Ishikawa (cell line): ENCODE measurements around the gene SELENOV.

ENCODE experiments used
- CEBPB ChIP-seq: IDR thresholded peaks from 2 replicates; pipeline ENCODE4 v1.6.1; 2012
- CREB1 ChIP-seq: IDR thresholded peaks from 2 replicates; pipeline ENCODE4 v1.6.1; 2012; ENCODE audit warnings: low read depth
- EGR1 ChIP-seq: IDR thresholded peaks from 2 replicates; pipeline ENCODE4 v1.6.1; 2012
- EP300 ChIP-seq: IDR thresholded peaks from 2 replicates; pipeline ENCODE4 v1.6.1; 2012; ENCODE audit warnings: borderline replicate concordance
- FOXM1 ChIP-seq: IDR thresholded peaks from 2 replicates; pipeline ENCODE4 v1.6.1; 2012; ENCODE audit warnings: low read depth, borderline replicate concordance
- MAX ChIP-seq: IDR thresholded peaks from 2 replicates; pipeline ENCODE4 v1.6.1; 2012
- NFIC ChIP-seq: IDR thresholded peaks from 2 replicates; pipeline ENCODE4 v1.6.1; 2012
- RAD21 ChIP-seq: IDR thresholded peaks from 2 replicates; pipeline ENCODE4 v1.6.1; 2012; ENCODE audit warnings: low read depth
- REST ChIP-seq: IDR thresholded peaks from 2 replicates; pipeline ENCODE4 v1.6.1; 2012; ENCODE audit warnings: low read depth, mild to moderate bottlenecking
- TAF1 ChIP-seq: IDR thresholded peaks from 2 replicates; pipeline ENCODE4 v1.6.1; 2012; ENCODE audit warnings: low read depth, mild to moderate bottlenecking
- TCF12 ChIP-seq: IDR thresholded peaks from 2 replicates; pipeline ENCODE4 v1.6.1; 2012; ENCODE audit warnings: low read depth
- TEAD4 ChIP-seq: IDR thresholded peaks from 2 replicates; pipeline ENCODE4 v1.6.1; 2012
- YY1 ChIP-seq: IDR thresholded peaks from 2 replicates; pipeline ENCODE4 v1.6.1; 2012; ENCODE audit warnings: low read depth
- ZBTB7A ChIP-seq: IDR thresholded peaks from 2 replicates; pipeline ENCODE4 v1.6.1; 2012; ENCODE audit warnings: low read depth
- TF ChIP-seq, protein P1 (sequence below): IDR thresholded peaks from 2 replicates; pipeline ENCODE4 v1.6.1; 2012

Gene SELENOV

DNA sequence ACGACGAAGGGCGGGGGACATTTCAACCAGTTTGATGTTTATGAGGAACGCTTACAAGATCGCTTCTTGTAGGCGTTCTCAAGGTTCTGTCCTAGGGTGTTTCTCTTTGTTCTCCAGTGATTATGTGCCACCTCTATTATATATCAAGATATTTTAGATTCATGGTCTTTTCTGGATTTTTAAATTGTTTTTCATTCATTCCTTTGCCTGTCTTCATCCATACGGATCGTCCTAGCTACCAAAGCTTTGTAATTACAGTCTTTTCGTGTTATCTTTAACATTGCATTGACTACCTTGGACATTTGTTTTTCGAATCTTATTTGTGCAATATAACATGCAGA lies 25.4 kb downstream of the SELENOV start:
- TF ChIP-seq REST (no peak), YY1 (no peak), TEAD4 (no peak), EP300 (no peak), CEBPB (no peak), CREB1 (no peak), TCF12 (no peak), TAF1 (no peak), ZBTB7A (no peak), RAD21 (no peak), EGR1 (no peak), MAX (no peak), FOXM1 (no peak), NFIC (no peak)
- TF ChIP-seq, protein P1, sequence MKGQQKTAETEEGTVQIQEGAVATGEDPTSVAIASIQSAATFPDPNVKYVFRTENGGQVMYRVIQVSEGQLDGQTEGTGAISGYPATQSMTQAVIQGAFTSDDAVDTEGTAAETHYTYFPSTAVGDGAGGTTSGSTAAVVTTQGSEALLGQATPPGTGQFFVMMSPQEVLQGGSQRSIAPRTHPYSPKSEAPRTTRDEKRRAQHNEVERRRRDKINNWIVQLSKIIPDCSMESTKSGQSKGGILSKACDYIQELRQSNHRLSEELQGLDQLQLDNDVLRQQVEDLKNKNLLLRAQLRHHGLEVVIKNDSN: no peak

- TF ChIP-seq, protein P1: no peak
- no peak for TF ChIP-seq EP300
- TF ChIP-seq FOXM1: no peak
- no peak for TF ChIP-seq TAF1
- no peak for TF ChIP-seq NFIC
- no peak for TF ChIP-seq REST
- no peak for TF ChIP-seq ZBTB7A
- TF ChIP-seq EGR1: no peak
- TF ChIP-seq RAD21: no peak
- TF ChIP-seq TEAD4: no peak
- no peak for TF ChIP-seq CREB1
- no peak for TF ChIP-seq TCF12
- TF ChIP-seq YY1: no peak
- no peak for TF ChIP-seq MAX
- TF ChIP-seq CEBPB: no peak
Measured at GRCh38 chr19:39542206-39542605, 27.3 kb downstream of the SELENOV start.

GRCh38 chr19:39543477-39543857 lies 28.5 kb downstream of the SELENOV start:
- TF ChIP-seq TAF1 (no peak), RAD21 (no peak), CREB1 (no peak), EGR1 (no peak), FOXM1 (no peak), MAX (no peak), TEAD4 (no peak), CEBPB (no peak), YY1 (no peak), ZBTB7A (no peak)

DNA sequence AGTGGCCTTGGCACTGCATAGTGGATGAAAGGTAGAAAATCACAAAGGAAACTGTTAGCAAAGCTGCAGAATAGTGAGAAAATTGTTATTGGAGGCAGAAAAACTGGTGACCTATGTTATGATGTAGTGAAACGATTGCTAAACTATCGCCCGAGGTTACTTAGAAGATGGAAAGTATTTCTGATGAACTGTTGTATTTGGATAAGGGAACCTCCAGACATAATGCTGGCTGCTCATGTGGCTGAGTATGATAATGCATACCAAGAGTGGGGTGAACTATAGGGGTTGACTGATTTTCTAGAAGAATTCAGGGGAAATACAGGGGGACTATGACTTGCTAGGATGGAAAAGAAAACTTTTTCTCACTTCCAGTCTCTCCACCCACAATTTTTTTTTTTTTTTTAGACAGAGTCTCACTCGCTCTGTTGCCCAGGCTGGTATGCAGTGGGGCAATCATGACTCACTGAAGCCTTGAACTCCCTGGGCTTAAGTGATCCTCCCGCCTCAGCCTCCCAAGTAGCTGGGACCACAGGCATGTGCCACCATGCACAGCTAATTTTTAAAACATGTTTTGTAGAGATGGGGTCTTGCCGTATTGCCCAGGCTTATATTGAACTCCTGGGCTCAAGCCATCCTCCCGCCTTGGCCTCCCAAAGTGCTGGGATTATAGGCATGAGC lies 29.4 kb downstream of the SELENOV start:
- TF ChIP-seq TAF1 (no peak), TCF12 (no peak), RAD21 (no peak), EP300 (no peak), TEAD4 (no peak), FOXM1 (no peak), CREB1 (no peak), REST (no peak), EGR1 (no peak), MAX (no peak), NFIC (no peak), CEBPB (no peak), YY1 (no peak), ZBTB7A (no peak)
- TF ChIP-seq, protein P1: no peak
